Measurements from ENCODE around the gene SYT1. TPM values are rescaled to one million over a fixed set of nuclear protein-coding genes. Genes with fewer than 3 reads are reported as not detected.
A peak's percentile ranks its signal among the peaks of the same experiment; 100 is the strongest.

SYT1 gene
- total RNA-seq, 2 donors from 2014 or later: 1.0 to 22.7 TPM

DNA sequence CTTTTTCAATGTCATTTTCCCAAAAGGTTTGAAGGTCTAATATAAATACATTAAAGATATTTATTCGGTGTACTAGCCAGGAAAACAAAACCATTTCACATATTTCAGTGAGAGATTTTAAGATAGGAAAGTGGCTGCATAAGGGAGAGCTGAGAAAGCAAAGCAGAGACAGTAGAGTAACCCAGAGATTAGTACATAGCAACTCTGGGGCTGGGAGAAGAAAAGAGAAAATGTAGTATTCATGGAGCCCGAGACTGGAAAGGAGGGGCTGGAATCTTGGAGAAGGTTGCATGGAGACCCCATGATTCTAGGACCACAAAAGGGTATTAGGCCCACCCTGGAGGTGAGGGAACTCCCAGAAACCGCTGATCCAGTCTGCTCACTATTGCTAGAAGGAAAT lies 589.2 kb downstream of the SYT1 start:
- intact Hi-C loops (cut with DNase I): no loop called here
- WGBS, 2 donors: 59 to 60% methylated on average over 3 of the region's 3 CpGs
- no peak for ATAC-seq
- no peaks in the 10 kb centered on the region for H3K27me3 ChIP-seq
- H3K4me1 ChIP-seq: no peaks in the 10 kb centered on the region
- no peak overlapping the region for H3K27ac ChIP-seq
- DNase-seq: no peak
- TF ChIP-seq POLR2A (IDR thresholded peaks at IDR 0.05): no peak
- TF ChIP-seq, protein P1, sequence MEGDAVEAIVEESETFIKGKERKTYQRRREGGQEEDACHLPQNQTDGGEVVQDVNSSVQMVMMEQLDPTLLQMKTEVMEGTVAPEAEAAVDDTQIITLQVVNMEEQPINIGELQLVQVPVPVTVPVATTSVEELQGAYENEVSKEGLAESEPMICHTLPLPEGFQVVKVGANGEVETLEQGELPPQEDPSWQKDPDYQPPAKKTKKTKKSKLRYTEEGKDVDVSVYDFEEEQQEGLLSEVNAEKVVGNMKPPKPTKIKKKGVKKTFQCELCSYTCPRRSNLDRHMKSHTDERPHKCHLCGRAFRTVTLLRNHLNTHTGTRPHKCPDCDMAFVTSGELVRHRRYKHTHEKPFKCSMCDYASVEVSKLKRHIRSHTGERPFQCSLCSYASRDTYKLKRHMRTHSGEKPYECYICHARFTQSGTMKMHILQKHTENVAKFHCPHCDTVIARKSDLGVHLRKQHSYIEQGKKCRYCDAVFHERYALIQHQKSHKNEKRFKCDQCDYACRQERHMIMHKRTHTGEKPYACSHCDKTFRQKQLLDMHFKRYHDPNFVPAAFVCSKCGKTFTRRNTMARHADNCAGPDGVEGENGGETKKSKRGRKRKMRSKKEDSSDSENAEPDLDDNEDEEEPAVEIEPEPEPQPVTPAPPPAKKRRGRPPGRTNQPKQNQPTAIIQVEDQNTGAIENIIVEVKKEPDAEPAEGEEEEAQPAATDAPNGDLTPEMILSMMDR (IDR thresholded peaks at IDR 0.05): no peak
- H3K36me3 ChIP-seq (replicated peaks in 1 of 2; ENCODE audit: insufficient read depth in 1 of 2, low read depth in 2 of 2): no peaks in the 10 kb centered on the region
- no peak overlapping the region for H3K4me3 ChIP-seq
- no peaks in the 10 kb centered on the region for H3K9me3 ChIP-seq

DNA sequence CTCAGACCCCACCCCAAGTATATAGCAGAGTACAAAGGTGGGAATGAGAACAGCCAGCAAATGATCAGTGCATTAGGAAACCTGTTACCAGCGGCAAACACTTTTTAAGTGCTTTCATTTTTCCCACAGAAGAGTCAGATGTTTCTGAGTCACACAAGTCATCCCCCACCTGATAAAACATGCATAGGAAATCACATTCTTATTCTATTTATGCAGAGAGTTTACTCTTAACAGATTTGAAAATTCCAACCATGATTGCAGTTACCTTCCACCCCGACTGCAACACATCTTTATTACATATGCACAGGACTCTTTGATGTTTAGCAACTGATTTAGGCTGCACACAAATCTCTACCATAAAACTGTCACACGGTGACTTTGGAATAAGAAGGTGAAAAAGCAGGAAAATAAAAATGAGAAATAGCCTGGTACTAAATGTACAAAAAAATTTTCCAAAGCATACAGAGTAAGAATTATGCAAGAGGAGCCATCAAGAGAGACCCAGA lies 589.8 kb downstream of the SYT1 start:
- no peak overlapping the region for H3K4me3 ChIP-seq
- WGBS, 2 donors: 35 to 36% methylated on average over 3 of the region's 3 CpGs
- H3K4me1 ChIP-seq: no peaks in the 10 kb centered on the region
- no peaks in the 10 kb centered on the region for H3K27me3 ChIP-seq
- no peaks in the 10 kb centered on the region for H3K9me3 ChIP-seq
- no peak overlapping the region for H3K27ac ChIP-seq
- no peak for DNase-seq
- intact Hi-C loops (cut with DNase I): no loop called here
- no peaks in the 10 kb centered on the region for H3K36me3 ChIP-seq (replicated peaks in 1 of 2; ENCODE audit: insufficient read depth in 1 of 2, low read depth in 2 of 2)
- TF ChIP-seq, protein P1 (IDR thresholded peaks at IDR 0.05): no peak
- no peak for TF ChIP-seq POLR2A (IDR thresholded peaks at IDR 0.05)
- no peak for ATAC-seq

DNA sequence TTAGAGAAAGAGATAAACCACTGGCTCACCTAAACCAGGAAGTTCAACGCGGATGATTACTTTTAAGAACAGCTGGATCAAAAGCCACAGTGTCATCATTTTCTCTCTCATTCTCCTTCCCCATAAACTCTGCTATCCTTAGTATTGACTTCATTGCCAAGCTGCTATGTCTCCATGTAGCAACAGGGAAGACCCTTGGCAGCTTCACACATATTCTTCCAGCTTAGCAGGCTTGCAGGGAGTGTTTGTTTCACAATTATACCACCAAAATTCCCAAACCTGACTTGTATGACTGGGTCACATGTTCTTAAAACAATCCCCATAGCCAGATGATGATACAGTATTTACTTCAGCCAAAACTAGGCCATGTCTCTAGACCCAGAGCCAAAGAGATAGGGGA lies 590.7 kb downstream of the SYT1 start:
- intact Hi-C loops (cut with DNase I): no loop called here
- 64 to 72% methylated on average over 2 of the region's 2 CpGs for WGBS, 2 donors
- Histone ChIP-seq H3K9me3 (no peaks in the 10 kb centered on the region), H3K36me3 (replicated peaks in 1 of 2; ENCODE audit: insufficient read depth in 1 of 2, low read depth in 2 of 2) (no peaks in the 10 kb centered on the region), H3K4me1 (no peaks in the 10 kb centered on the region), H3K4me3 (no peak overlapping the region), H3K27me3 (no peaks in the 10 kb centered on the region), H3K27ac (no peak overlapping the region)
- ATAC-seq (no peak), DNase-seq (peak in 1 of 4 donors; percentile 10)
- no peak for TF ChIP-seq POLR2A (IDR thresholded peaks at IDR 0.05)
- TF ChIP-seq, protein P1 (IDR thresholded peaks at IDR 0.05): no peak

DNA sequence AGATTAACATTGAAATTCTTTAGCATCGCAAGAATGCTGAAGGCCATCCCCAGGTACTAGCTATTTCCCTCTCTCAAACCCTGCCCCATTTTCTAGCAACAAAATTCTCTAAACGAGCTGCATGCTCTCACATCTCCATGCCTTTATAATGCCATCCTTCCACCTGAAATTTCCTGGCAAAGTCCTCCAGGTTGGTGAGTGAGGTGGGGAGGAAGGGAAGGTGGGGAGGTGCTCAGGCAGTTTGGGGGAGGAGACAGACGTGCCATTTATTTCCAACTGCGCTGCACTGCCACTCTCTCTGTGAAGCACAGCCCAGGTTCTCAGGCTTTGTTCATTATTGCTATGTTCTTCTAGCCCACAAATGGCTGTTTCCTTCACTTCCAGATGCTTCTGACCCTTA lies 617.7 kb downstream of the SYT1 start:
- Histone ChIP-seq H3K4me3 (no peak overlapping the region), H3K27ac (no peak overlapping the region), H3K4me1 (peaks cover 4% of the 10 kb centered on the region), H3K36me3 (replicated peaks in 1 of 2; ENCODE audit: insufficient read depth in 1 of 2, low read depth in 2 of 2) (no peaks in the 10 kb centered on the region), H3K9me3 (no peaks in the 10 kb centered on the region), H3K27me3 (no peaks in the 10 kb centered on the region)
- no peak for ATAC-seq
- WGBS, 2 donors: 48 to 49% methylated on average over 4 of the region's 4 CpGs
- no peak for DNase-seq
- TF ChIP-seq POLR2A (IDR thresholded peaks at IDR 0.05): no peak
- TF ChIP-seq, protein P1 (IDR thresholded peaks at IDR 0.05): no peak
- intact Hi-C loops (cut with DNase I): no loop called here

DNA sequence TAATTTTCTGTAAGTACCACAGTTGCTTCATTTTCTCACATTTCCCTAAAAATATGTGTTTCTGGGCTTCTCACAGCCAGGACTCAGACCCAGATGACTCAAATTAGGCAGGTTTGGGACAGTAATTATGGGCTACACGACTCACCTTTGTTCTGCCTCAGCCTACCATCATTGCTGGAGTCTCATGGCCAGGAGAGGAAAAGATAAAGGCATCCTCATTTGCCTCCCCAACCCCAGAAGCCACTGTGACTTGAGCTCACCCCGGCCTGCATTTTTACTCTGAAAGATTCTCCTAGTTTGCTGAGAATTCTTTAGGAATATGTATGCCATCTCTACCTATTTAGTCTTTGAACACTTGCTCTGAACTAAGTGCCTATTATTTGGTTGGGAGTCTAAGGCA lies 618.3 kb downstream of the SYT1 start:
- TF ChIP-seq, protein P1 (IDR thresholded peaks at IDR 0.05): no peak
- TF ChIP-seq POLR2A (IDR thresholded peaks at IDR 0.05): no peak
- peaks cover 10% of the 10 kb centered on the region for H3K4me1 ChIP-seq
- H3K27ac ChIP-seq: no peak overlapping the region
- no peaks in the 10 kb centered on the region for H3K36me3 ChIP-seq (replicated peaks in 1 of 2; ENCODE audit: insufficient read depth in 1 of 2, low read depth in 2 of 2)
- H3K4me3 ChIP-seq: no peak overlapping the region
- 68 to 87% methylated on average over 2 of the region's 2 CpGs for WGBS, 2 donors
- no peaks in the 10 kb centered on the region for H3K27me3 ChIP-seq
- DNase-seq: no peak
- no peaks in the 10 kb centered on the region for H3K9me3 ChIP-seq
- no peak for ATAC-seq
- intact Hi-C loops (cut with DNase I): no loop called here
